NCI-H1048 (cell line): ENCODE measurements around the gene CCN5.
"Not testable (repeated sequence)": the region's sequence is repeated elsewhere in the genome, so short reads cannot be mapped to it uniquely, and the experiment has no call there.

ENCODE experiments used
- DNase-seq: peaks from one replicate; lab custom pipeline; 2025; lab: John Stamatoyannopoulos, UW

CCN5 gene

DNA sequence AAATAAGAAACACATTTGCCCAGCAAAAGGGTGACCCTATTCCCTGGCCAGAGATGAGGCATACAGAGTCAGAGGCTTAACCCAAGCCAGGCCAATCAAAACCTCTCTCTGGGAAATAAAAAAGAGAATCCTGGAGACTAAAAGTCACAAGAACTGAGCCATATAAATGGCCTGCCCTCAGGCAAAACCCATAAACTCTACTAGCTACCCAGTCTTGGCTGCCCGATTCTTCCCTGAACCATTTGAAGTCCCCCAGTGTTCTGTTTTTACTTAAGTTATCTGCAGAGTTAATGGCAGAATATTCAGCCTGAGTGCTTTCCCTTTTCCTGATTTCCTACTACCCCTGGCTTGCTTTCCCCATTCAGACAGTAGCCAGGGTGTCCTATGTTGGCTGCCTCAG lies 44.4 kb downstream of the CCN5 start:
- no peak for DNase-seq

GRCh38 chr20:44761423-44761822 lies 46.3 kb downstream of the CCN5 start:
- no peak for DNase-seq

DNA sequence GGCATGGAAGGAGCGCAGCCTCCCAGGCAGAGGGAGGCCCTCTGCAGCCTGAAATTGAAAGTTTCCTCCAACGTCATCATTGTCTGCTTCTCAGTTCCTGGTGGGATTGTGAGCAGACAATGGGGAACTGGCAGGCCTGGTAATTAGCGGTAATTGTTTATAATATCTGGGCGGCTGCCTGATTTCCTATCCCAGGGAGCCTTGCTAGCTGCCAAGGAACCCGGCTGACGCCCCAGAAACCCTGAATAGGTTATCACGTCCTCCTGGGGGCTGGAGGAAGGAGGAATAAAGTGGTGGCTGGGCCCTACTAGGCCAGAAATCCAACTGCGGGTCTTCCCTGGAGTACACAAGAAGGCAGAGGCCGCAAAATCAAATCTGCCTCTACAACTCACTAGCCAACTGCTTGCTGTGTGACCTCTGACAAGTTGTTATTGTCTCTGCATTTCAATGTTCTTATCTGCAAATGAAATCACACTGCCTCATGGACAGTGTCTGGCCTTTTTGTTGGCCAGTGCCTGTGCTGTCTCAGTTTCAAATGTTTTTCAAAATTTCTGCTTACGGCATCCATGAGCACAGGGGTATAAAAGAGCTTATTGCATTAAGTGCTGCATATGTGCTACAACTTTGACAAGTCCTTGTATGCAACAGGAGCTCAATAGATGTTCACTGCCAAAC lies 47.4 kb downstream of the CCN5 start:
- DNase-seq, result no peak

- not testable (repeated sequence) for DNase-seq
These were observed 48.6 kb downstream of the CCN5 start for GRCh38 chr20:44763798-44764197.

GRCh38 chr20:44765091-44765490 lies 49.9 kb downstream of the CCN5 start:
- no peak for DNase-seq

DNA sequence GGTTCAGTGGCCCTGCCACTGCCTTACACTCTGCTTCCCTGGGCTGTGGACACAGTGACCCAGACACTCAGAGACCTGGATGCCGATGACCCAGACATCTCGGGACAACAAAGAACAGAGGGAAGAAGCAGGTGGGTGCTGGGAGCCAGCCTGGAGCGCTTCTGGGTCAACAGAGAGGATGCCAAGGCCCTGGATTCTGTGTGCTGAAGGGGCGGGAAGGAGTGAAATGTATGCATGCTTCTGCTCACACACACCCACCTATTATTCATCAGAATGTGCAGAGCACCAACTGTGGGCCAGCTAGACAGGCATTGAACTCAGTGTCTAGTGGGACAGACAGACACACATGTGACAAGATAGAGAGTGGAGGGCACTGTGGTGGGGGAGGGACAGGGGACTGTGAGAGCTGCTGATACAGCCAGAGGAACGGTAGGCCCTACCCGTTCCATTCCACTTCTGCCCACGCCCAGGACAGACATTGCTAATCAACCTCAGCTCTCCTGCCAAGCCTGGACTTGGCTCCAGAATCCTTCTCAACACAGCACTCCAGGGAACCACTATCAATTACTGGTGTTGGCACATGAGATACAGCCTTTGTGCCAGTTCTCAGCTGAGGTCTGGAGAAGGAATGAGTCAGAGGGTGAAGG lies 50.7 kb downstream of the CCN5 start:
- no peak for DNase-seq

- DNase-seq, result no peak
These were observed 53.1 kb downstream of the CCN5 start for GRCh38 chr20:44768256-44768655.

DNA sequence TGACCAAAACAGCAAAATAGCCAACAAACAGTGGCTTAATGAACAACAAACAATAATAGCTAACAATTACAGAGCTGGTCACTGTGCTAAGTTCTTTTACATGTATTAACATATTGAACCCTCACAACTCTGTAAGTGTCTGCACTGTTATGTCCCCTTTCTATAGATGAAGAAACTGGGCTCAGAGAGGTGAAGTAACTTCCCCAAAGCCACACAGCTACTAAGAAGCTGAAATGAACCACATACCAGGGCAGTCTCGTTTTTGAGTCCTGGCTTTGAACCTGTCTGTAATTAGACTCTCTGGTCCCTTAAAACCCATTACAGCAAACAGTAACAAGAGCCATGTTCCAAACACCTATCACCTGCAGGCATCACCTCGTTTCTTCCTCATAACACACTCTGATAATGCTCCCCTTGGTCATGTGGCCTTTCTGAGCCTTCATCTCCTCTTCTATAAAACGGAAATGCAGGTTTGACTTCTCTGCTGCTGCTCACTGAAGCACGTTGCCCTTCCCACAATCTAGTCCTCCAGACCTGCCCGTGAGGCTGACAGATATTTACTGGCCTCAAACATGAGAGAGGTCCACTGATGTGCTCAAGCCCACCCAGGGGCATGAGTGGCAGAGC lies 53.8 kb downstream of the CCN5 start:
- no peak for DNase-seq

- DNase-seq, result no peak
These were observed 54.3 kb downstream of the CCN5 start for GRCh38 chr20:44769481-44769863.

DNA sequence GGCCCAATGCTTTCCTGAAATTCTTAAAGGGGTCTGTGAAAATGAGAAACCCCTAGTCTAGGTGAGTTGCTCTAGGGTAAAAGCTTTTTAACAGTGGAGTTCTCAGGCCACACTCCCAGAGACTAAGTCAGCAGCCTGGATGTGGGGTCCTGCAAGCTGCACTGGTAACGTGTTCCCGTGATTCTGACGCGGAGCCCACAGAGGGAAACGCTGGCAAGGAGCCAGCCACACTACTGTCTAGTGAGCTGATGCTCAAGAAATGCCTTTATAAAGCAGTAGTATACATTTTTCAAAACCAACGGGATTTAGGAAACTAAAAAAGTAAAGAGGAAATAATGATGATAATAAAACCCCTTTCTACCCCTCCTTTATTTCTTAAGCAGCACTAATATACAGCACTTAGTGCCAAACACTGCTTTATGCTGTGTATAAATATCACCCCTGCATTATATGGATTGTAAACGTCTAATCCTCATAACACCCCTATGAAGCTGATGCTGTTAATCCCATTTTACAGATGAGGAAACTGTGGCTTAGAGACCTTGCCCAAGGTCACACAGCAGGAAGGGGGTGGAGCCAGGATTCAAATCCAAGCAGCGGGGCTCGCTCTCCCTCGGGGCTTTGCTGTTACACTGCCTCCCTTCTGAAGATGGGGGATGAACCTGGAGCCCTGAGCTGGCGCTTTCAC lies 55.5 kb downstream of the CCN5 start:
- no peak for DNase-seq

GRCh38 chr20:44771172-44771535 lies 56.0 kb downstream of the CCN5 start:
- DNase-seq, result no peak

- no peak for DNase-seq
These were observed 57.5 kb downstream of the CCN5 start for GRCh38 chr20:44772636-44773035.

GRCh38 chr20:44773070-44773829 lies 58.1 kb downstream of the CCN5 start:
- DNase-seq, result no peak

DNA sequence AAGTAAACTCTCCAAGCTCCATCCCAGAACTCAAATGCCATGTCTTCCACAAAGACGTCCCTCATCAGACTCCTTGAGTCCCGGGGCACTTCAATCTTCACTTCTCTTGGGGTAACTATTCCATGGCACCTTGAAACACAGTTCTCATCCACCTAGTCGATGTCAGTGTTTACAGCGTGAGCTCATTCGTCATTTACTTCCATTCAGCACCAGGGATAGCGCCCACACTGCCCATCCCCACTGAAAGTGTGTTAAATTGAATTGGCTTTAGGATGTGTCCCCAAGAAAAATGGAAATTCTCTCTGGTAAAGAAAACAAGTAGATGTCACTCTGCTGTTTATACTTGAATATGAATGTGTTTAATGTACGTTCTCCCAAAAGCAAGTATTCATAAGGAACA lies 61.8 kb downstream of the CCN5 start:
- DNase-seq, result no peak
